A549 treated with DMSO at 1 μM for 4 hours (cell line): ENCODE results near the gene ARL4C. TPM values are rescaled to one million over a fixed set of nuclear protein-coding genes. Genes with fewer than 3 reads are reported as not detected.

Experiments
- total RNA-seq: library from RNA; stranded (reverse); fragments of 200-300 nt; extraction: Qiagen RNA extraction; gene quantifications from 5 replicates; pipeline ENCODE4 v1.2.3, GENCODE V29; 2022; ENCODE audit warnings: low read depth

ARL4C gene
- 88.6 to 111 TPM (median 98.1 TPM) in 5 replicates for total RNA-seq

GRCh38 chr2:234496835-234497593 is at the start of gene ARL4C:
TSS of gene ARL4C (minus strand) at chr2:234497081. CDS start at chr2:234496586, 495 bp downstream.

